CD4-positive, alpha-beta T cell treated with Interferon alpha-2 for 1 hour (primary cell): ENCODE measurements around the gene HHIPL2.

ENCODE experiments used
- DNase-seq, 2 donors: peaks; one replicate each; pipeline ENCODE4 v3.0.0-alpha.2; 2020 to 2022

Gene HHIPL2

GRCh38 chr1:222547944-222548671 lies at the start of gene HHIPL2:
TSS of gene HHIPL2 (minus strand) at chr1:222548104. CDS start at chr1:222548044, 60 bp downstream.
- no peak for DNase-seq

GRCh38 chr1:222596696-222597095 lies 48.8 kb upstream of the HHIPL2 start:
- DNase-seq: no peak

- no peak for DNase-seq
These were observed 46.9 kb upstream of the HHIPL2 start for GRCh38 chr1:222594789-222595188.

GRCh38 chr1:222592171-222592570 lies 44.3 kb upstream of the HHIPL2 start:
- no peak for DNase-seq

- peak; percentile 82 to 88 for DNase-seq
These were observed 41.8 kb upstream of the HHIPL2 start, which contains the start of gene TAF1A for GRCh38 chr1:222589462-222590302. TSS of gene TAF1A (minus strand) at chr1:222589933.

GRCh38 chr1:222588135-222588534 lies 40.2 kb upstream of the HHIPL2 start:
- DNase-seq: no peak

- no peak for DNase-seq
These were observed 38.9 kb upstream of the HHIPL2 start for GRCh38 chr1:222586842-222587241.

GRCh38 chr1:222583079-222583478 lies 35.2 kb upstream of the HHIPL2 start:
- peak in 1 of 2 donors; percentile 7 for DNase-seq

GRCh38 chr1:222582099-222582774 lies 34.3 kb upstream of the HHIPL2 start:
- DNase-seq: no peak

GRCh38 chr1:222579316-222579715 lies 31.4 kb upstream of the HHIPL2 start:
- DNase-seq: no peak

GRCh38 chr1:222570837-222571236 lies 22.9 kb upstream of the HHIPL2 start:
- no peak for DNase-seq

GRCh38 chr1:222561656-222562055 lies 13.8 kb upstream of the HHIPL2 start:
- DNase-seq: no peak

GRCh38 chr1:222557574-222557973 lies 9.7 kb upstream of the HHIPL2 start:
- DNase-seq: no peak

- no peak for DNase-seq
These were observed 9.2 kb upstream of the HHIPL2 start for GRCh38 chr1:222557148-222557547.

GRCh38 chr1:222555992-222556615 lies 8.2 kb upstream of the HHIPL2 start:
- DNase-seq: no peak

- DNase-seq: no peak
These were observed 6.3 kb upstream of the HHIPL2 start for GRCh38 chr1:222554177-222554576.

GRCh38 chr1:222552882-222553281 lies 5.0 kb upstream of the HHIPL2 start:
- DNase-seq: no peak

- DNase-seq: no peak
These were observed 667 bp downstream of the HHIPL2 start for GRCh38 chr1:222547260-222547614.

- DNase-seq: no peak
These were observed 1.2 kb downstream of the HHIPL2 start for GRCh38 chr1:222546548-222547259.

- no peak for DNase-seq
These were observed 1.8 kb downstream of the HHIPL2 start for GRCh38 chr1:222546091-222546490.

- no peak for DNase-seq
These were observed 4.1 kb downstream of the HHIPL2 start for GRCh38 chr1:222543817-222544216.

GRCh38 chr1:222540598-222540995 lies 7.3 kb downstream of the HHIPL2 start:
- no peak for DNase-seq
